RPMI8226 (cell line): Measurements from ENCODE around the gene DHCR24.

ENCODE experiments used
- DNase-seq: peaks from one replicate; pipeline ENCODE4 v3.0.0-alpha.2; 2015

DHCR24 gene

GRCh38 chr1:54842206-54842915 lies 44.6 kb downstream of the DHCR24 start:
- no peak for DNase-seq

- no peak for DNase-seq
Observed at GRCh38 chr1:54839824-54840223, 47.2 kb downstream of the DHCR24 start.

DNA sequence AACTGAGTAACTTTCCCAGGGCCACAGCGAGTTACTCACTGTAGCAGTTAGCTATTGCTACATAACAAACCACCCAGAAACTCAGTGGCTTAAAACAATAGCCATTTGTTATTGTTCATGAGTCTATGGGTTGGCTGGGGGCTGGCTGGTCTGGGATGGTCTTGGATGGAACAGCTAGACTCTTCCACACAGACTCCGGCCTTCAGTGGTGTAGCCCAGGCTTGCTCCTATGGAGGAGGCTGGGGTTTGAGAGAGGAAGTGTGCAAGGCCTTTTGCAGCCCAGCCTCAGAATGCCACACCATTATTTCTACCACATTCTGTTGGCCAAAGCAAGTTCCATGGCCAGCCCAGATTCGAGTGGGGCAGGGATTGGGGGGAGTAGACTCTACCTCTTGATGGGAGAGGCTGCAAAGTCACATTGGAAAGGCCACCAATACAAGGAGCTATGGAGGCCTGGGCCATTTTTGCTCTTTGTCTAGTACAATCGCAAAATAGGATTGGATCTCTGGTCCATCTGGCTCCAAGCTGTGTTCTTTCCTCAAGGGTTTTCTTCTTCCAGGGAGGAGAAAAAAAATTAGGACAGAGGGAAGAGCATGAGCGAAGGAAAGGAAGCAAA lies 48.3 kb downstream of the DHCR24 start:
- no peak for DNase-seq

- DNase-seq: no peak
Observed at GRCh38 chr1:54837002-54837853, 49.8 kb downstream of the DHCR24 start.

- DNase-seq: no peak
Observed at GRCh38 chr1:54836594-54836993, 50.4 kb downstream of the DHCR24 start.

GRCh38 chr1:54835970-54836369 lies 51.0 kb downstream of the DHCR24 start:
- no peak for DNase-seq

DNA sequence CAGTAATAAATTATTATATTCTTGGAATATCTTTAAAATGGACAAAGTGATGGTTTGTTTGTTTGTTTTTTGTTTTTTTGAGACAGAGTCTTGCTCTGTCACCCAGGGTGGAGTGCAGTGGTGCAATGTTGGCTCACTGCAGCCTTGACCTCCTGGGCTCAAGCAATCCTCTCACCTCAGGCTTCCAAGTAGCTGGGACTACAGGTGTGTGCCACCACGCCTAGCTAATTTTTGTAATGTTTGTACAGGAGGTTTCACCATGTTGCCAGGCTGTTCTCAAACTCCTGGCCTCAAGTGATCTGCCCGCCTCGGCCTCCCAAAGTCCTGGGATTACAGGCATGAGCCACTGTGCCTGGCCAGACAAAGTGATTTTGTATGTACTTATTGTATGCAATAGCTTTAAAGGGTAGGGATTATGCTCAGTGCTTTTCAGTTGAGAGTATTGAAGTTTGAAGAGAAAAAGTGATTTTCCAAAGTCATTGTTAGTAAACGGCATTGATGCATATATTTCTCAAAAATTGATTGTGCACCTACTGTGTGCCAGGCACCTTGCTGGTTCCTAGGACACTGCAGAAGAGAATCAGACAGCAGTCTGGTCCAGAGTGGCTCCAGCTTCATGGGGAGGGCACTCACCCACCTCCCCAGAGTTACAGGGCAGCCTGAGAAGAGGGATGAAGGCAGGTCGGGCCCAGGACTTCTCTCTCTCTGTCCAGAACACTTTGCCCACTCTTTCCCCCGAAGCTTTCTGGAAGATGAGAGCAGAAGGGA lies 51.7 kb downstream of the DHCR24 start:
- DNase-seq: no peak

GRCh38 chr1:54834007-54834541 lies 52.9 kb downstream of the DHCR24 start:
- no peak for DNase-seq

DNA sequence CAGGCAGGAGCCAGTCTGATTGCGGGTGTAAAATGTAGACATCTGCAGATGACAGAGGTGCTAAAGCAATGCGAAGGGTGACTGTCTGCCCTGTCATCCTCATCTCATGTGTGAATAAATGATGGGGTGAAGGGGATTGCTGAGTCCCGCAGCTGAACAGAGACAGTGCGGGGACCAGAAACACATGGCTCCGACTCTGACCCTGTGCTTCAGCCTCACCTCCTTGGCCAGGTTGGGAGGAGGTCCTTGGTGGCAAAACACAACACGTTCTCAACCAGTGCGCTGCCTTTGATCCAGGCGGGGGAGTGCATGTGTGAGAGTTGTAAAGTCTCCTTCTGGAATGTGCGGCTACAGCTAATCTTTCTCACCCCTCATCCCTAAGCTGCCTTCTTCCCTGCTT lies 53.9 kb downstream of the DHCR24 start:
- DNase-seq: no peak

GRCh38 chr1:54826226-54826816 lies 60.7 kb downstream of the DHCR24 start:
- DNase-seq: no peak

DNA sequence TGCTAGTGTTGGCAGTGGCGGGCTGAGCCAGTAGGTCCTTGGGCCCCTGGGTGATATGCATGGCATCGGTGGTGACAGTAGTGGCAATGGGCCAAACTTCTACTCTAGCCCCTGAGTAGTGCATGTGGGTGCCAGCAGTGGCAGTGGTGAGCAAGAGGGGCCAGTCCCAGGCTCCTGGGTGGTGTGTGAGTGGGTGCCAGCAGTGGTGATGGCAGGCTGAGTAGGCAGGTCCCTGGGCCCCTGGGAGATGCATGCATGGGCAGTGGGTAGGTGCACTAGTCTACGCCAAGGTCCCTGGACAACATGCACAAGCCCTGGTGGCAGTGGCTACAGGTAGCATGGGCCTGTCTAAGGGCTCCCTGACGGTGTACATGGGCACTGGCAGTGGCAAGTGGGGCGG lies 61.3 kb downstream of the DHCR24 start:
- DNase-seq: no peak

- DNase-seq: no peak
Observed at GRCh38 chr1:54823670-54824069, 63.3 kb downstream of the DHCR24 start.

- DNase-seq: no peak
Observed at GRCh38 chr1:54819733-54820132, 67.3 kb downstream of the DHCR24 start.

- DNase-seq: no peak
Observed at GRCh38 chr1:54819195-54819536, 67.8 kb downstream of the DHCR24 start.

GRCh38 chr1:54818461-54819194 lies 68.4 kb downstream of the DHCR24 start:
- DNase-seq: no peak

- DNase-seq: no peak
Observed at GRCh38 chr1:54816951-54817350, 70.0 kb downstream of the DHCR24 start.

- DNase-seq: no peak
Observed at GRCh38 chr1:54816130-54816529, 70.9 kb downstream of the DHCR24 start.

- DNase-seq: no peak
Observed at GRCh38 chr1:54815086-54815876, 71.7 kb downstream of the DHCR24 start.

DNA sequence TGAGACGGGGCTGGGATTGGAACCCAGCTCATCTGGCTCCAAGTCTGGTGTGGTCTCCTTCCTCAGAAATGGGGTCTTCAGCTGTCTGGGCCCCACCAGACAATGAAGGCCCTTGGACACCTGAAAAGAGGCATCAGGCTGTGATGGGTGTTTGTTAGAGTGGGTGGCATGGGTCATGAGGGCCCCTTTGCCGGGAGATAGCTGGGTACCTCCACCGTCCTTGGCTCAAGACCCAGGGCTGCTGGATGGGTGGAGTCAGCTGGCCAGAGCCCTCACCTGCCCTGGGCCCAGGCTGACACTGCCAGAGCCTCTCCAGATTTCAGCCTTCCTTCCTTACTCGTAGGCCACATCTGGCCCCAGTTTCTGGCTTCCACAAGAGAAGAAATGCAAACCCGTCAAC lies 72.4 kb downstream of the DHCR24 start:
- no peak for DNase-seq

DNA sequence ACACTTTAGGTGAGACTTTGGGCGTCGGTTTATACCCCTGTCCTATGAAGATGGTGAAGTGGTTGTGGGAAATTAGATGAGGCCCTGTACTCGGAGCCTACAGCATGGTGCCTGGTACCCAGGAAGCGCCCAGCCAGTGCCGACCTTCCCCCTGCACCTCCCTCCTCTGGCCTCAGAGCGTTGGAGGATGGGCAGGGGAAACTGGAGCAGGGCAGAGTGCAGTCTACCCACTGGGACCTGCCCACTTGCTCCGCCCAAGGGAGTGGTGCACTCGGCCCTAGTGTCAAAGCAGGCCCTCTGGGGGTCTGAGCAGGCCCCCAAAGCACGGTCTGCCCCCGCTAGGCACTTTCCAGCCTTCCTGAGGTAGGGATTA lies 72.9 kb downstream of the DHCR24 start:
- DNase-seq: no peak

DNA sequence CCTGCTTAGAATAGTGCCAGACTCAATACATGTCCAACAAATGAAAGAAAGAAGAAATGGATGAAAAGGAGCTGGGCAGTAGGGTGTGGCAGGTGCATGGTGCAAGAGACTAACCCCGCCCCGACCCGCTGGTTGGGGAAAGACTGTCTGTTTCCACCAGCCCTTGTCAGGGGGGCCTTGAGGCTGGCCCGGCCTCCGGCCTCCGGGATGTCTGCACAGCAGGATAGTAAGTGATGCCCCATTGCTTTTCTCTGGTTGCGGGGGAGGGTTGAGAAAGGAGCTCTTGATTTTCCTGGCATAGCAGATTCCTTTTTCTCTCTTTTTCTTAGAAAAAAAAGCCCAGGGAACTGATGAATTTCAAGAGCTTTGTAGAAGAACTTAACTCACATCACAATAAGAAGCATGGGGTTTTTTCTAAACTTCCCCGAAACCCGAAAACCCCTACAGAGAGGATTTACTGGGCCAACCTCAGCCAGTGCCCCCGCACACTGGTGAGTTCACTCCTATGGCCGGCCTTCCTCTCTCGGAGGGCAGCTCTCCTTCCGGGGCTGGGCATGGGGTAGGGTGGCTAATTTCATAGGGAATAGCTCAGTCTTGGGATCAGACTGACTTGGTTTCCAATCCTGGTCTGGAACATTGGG lies 73.4 kb downstream of the DHCR24 start:
- no peak for DNase-seq
